CD4-positive, alpha-beta T cell treated with Interferon gamma for 1 hour (primary cell): Measurements from ENCODE around the gene FBN1.

Source experiments
- DNase-seq: peaks from one replicate; pipeline ENCODE4 v3.0.0-alpha.2; 2020

The FBN1 gene

GRCh38 chr15:48547286-48547685 is 98.2 kb downstream of the FBN1 start:
- no peak for DNase-seq

GRCh38 chr15:48546296-48546695 is 99.2 kb downstream of the FBN1 start:
- no peak for DNase-seq

- DNase-seq = no peak
Measured at GRCh38 chr15:48544778-48545177, 100.7 kb downstream of the FBN1 start.

- DNase-seq = no peak
Measured at GRCh38 chr15:48541341-48542278, 103.9 kb downstream of the FBN1 start.

GRCh38 chr15:48540756-48541155 is 104.8 kb downstream of the FBN1 start:
- DNase-seq = no peak

GRCh38 chr15:48538941-48539340 is 106.6 kb downstream of the FBN1 start:
- DNase-seq = no peak

- no peak for DNase-seq
Measured at GRCh38 chr15:48537271-48538113, 108.0 kb downstream of the FBN1 start.

- no peak for DNase-seq
Measured at GRCh38 chr15:48536681-48537091, 108.8 kb downstream of the FBN1 start.

- DNase-seq = no peak
Measured at GRCh38 chr15:48533982-48534381, 111.5 kb downstream of the FBN1 start.

GRCh38 chr15:48532946-48533345 is 112.6 kb downstream of the FBN1 start:
- no peak for DNase-seq

GRCh38 chr15:48530528-48530927 is 115.0 kb downstream of the FBN1 start:
- DNase-seq = no peak

- DNase-seq = no peak
Measured at GRCh38 chr15:48528921-48529320, 116.6 kb downstream of the FBN1 start.

- no peak for DNase-seq
Measured at GRCh38 chr15:48527517-48527916, 118.0 kb downstream of the FBN1 start.

- no peak for DNase-seq
Measured at GRCh38 chr15:48522911-48523310, 122.6 kb downstream of the FBN1 start.

- DNase-seq = no peak
Measured at GRCh38 chr15:48522123-48522522, 123.4 kb downstream of the FBN1 start.

- DNase-seq = no peak
Measured at GRCh38 chr15:48520376-48521155, 124.9 kb downstream of the FBN1 start.

GRCh38 chr15:48516121-48516520 is 129.4 kb downstream of the FBN1 start:
- DNase-seq = no peak

GRCh38 chr15:48515500-48515899 is 130.0 kb downstream of the FBN1 start:
- no peak for DNase-seq

GRCh38 chr15:48514103-48514816 is 131.2 kb downstream of the FBN1 start:
- no peak for DNase-seq

- DNase-seq = no peak
Measured at GRCh38 chr15:48510976-48511375, 134.5 kb downstream of the FBN1 start.

GRCh38 chr15:48507416-48508065 is 138.0 kb downstream of the FBN1 start:
- DNase-seq = no peak

- DNase-seq = no peak
Measured at GRCh38 chr15:48505067-48505466, 140.4 kb downstream of the FBN1 start.
